Choroid plexus epithelial cell (primary cell): Measurements from ENCODE around the gene NME7.

Experiments used
- DNase-seq: peaks from one replicate; pipeline ENCODE4 v3.0.0-alpha.2; 2010; ENCODE audit warnings: low read depth
- H3K4me3 ChIP-seq: 2 replicates; pipeline ENCODE4 v1.5.1; 2011; ENCODE audit warnings: low read depth, mild to moderate bottlenecking, control low read depth, low read length, moderate library complexity
- CTCF ChIP-seq: conservative IDR thresholded peaks from 2 replicates; pipeline ENCODE4 v1.5.1; 2011; ENCODE audit warnings: low read depth, mild to moderate bottlenecking, control low read depth, inconsistent platforms, low read length, moderate library complexity

Gene NME7

GRCh38 chr1:169234780-169235179, 132.8 kb downstream of the NME7 start:
- TF ChIP-seq CTCF, result no peak
- DNase-seq, result no peak
- H3K4me3 ChIP-seq, result no peak overlapping the region

GRCh38 chr1:169217636-169218035, 150.0 kb downstream of the NME7 start:
- H3K4me3 ChIP-seq, result no peak overlapping the region
- no peak for DNase-seq
- no peak for TF ChIP-seq CTCF

DNA sequence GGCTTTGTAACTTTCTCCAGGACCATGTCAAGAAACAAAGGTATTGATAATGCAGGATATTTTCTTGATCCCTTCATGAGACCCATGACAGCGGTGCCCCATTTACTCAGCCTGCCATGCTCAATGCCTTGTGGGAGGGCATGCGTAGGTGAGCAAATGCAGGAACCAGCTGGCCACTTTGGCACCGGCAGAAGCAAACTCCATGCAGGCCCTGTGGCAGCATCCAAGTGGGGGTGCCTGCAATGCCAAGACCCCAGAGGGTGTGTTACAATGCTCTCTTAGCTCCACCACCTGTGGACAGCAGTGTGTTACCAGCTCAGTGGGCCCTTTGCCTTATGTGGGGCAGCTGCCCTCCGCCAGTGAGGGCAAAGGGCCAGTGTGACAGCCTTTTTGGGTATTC, 153.0 kb downstream of the NME7 start:
- no peak for DNase-seq
- no peak overlapping the region for H3K4me3 ChIP-seq
- no peak for TF ChIP-seq CTCF

DNA sequence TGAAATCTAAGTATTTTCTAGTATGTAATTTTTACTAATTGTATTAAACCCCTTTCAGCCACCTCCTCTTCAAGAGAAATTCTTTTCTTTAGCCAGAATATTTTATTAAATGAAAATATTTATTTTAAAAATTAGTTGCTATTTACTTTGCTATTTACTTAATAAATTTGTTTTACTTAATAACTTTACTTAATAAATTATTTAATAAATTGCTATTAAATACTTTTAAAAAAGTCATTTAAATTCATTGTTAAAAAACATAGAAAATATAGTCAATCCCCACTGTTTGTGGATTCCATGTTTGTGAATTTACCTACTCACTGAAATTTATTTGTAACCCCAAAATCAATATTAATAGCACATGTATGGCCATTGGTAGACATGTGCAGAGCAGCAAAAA, 155.5 kb downstream of the NME7 start:
- H3K4me3 ChIP-seq, result no peak overlapping the region
- TF ChIP-seq CTCF, result no peak
- no peak for DNase-seq

- no peak overlapping the region for H3K4me3 ChIP-seq
- TF ChIP-seq CTCF, result no peak
- DNase-seq, result no peak
Observed at GRCh38 chr1:169207797-169208520, 159.6 kb downstream of the NME7 start.

- no peak overlapping the region for H3K4me3 ChIP-seq
- TF ChIP-seq CTCF, result no peak
- no peak for DNase-seq
Observed at GRCh38 chr1:169204157-169204556, 163.4 kb downstream of the NME7 start.
